ENCODE measurements around the gene CIT. TPM values are rescaled to one million over a fixed set of nuclear protein-coding genes. Genes with fewer than 3 reads are reported as not detected.

Gene CIT
- total and polyA plus RNA-seq, 9 donors: 0.39 to 3.6 (median 1.7) TPM

GRCh38 chr12:119681728-119682638, 195.1 kb downstream of the CIT start:
- no peak for DNase-seq
- no peak overlapping the region for H3K4me3 ChIP-seq
- H3K4me1 ChIP-seq (ENCODE audit: insufficient read depth): peaks cover 7% of the 10 kb centered on the region
- no peaks in the 10 kb centered on the region for H3K27me3 ChIP-seq
- TF ChIP-seq EP300 (IDR thresholded peaks at IDR 0.05) (no peak), CTCF (IDR thresholded peaks at IDR 0.05) (no peak), POLR2A (IDR thresholded peaks at IDR 0.05) (no peak)
- H3K27ac ChIP-seq: no peak overlapping the region
- intact Hi-C loops (cut with DNase I): no loop called here
- 81 to 87% (median 82%) methylated on average over 9 of the region's 9 CpGs for WGBS, 3 donors
- H3K36me3 ChIP-seq: no peaks in the 10 kb centered on the region
- H3K9me3 ChIP-seq: no peaks in the 10 kb centered on the region

GRCh38 chr12:119681111-119681510, 196.0 kb downstream of the CIT start:
- no peak overlapping the region for H3K4me3 ChIP-seq
- no peaks in the 10 kb centered on the region for H3K36me3 ChIP-seq
- TF ChIP-seq EP300 (IDR thresholded peaks at IDR 0.05): no peak
- no peak for TF ChIP-seq CTCF (IDR thresholded peaks at IDR 0.05)
- no peak for TF ChIP-seq POLR2A (IDR thresholded peaks at IDR 0.05)
- H3K4me1 ChIP-seq (ENCODE audit: insufficient read depth): peaks cover 7% of the 10 kb centered on the region
- WGBS, 3 donors: 87 to 92% (median 89%) methylated on average over 8 of the region's 8 CpGs
- no peaks in the 10 kb centered on the region for H3K27me3 ChIP-seq
- no peak for DNase-seq
- intact Hi-C loops (cut with DNase I): no loop called here
- no peak overlapping the region for H3K27ac ChIP-seq
- H3K9me3 ChIP-seq: no peaks in the 10 kb centered on the region

- 85 to 88% (median 86%) methylated on average over 10 of the region's 10 CpGs for WGBS, 3 donors
These were observed 197.6 kb downstream of the CIT start for GRCh38 chr12:119679490-119679889.

GRCh38 chr12:119679081-119679480, 198.0 kb downstream of the CIT start:
- WGBS, 3 donors: 96 to 97% (median 96%) methylated on average over 5 of the region's 5 CpGs
- H3K4me1 ChIP-seq (ENCODE audit: insufficient read depth): no peaks in the 10 kb centered on the region
- no peaks in the 10 kb centered on the region for H3K36me3 ChIP-seq
- intact Hi-C loops (cut with DNase I): no loop called here
- no peaks in the 10 kb centered on the region for H3K27me3 ChIP-seq
- H3K9me3 ChIP-seq: no peaks in the 10 kb centered on the region
- no peak for DNase-seq
- no peak overlapping the region for H3K27ac ChIP-seq
- no peak for TF ChIP-seq EP300 (IDR thresholded peaks at IDR 0.05)
- TF ChIP-seq CTCF (IDR thresholded peaks at IDR 0.05): no peak
- TF ChIP-seq POLR2A (IDR thresholded peaks at IDR 0.05): no peak
- no peak overlapping the region for H3K4me3 ChIP-seq

More at GRCh38 chr12:119679490-119679889, 197.6 kb downstream of the CIT start:
- Histone ChIP-seq H3K27ac (no peak overlapping the region), H3K36me3 (no peaks in the 10 kb centered on the region), H3K9me3 (no peaks in the 10 kb centered on the region), H3K4me1 (ENCODE audit: insufficient read depth) (peaks cover 3% of the 10 kb centered on the region), H3K4me3 (no peak overlapping the region), H3K27me3 (no peaks in the 10 kb centered on the region)
- TF ChIP-seq POLR2A (IDR thresholded peaks at IDR 0.05) (no peak), CTCF (IDR thresholded peaks at IDR 0.05) (no peak), EP300 (IDR thresholded peaks at IDR 0.05) (no peak)
- DNase-seq: no peak
- intact Hi-C loops (cut with DNase I): no loop called here
